ENCODE results near the gene RNPEPL1.

DNA sequence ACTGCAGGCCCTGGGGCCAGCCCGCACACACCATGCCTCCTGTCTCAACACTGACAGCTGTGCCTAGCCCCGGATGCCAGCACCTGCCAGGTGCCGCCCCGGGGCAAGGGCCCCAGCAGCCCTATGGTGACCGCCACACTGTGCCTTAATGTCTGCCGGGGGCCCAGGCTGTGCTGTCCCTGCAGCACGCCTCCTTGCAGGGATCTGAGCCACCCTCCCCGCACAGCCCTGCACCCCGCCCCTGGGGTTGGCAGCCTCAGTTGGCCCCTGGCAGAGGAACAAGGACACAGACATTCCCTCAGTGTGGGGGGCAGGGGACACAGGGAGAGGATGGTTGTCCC, 9.8 kb downstream of the RNPEPL1 start:
- TF ChIP-seq EZH2 (IDR thresholded peaks at IDR 0.05; ENCODE audit: insufficient read depth, poor library complexity, severe bottlenecking), result no peak
- no peak for TF ChIP-seq EZH2phosphoT487 (IDR thresholded peaks at IDR 0.05; ENCODE audit: insufficient read depth, low read depth)

Measured in GM23248 (cell line).